ENCODE data around the gene KRTAP1-5. TPM values are rescaled to one million over a fixed set of nuclear protein-coding genes. Genes with fewer than 3 reads are reported as not detected.

Gene KRTAP1-5, protein sequence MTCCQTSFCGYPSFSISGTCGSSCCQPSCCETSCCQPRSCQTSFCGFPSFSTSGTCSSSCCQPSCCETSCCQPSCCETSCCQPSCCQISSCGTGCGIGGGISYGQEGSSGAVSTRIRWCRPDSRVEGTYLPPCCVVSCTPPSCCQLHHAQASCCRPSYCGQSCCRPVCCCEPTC
- not detected for total RNA-seq
- long read RNA-seq: 0 reads

GRCh38 chr17:41026715-41027471, at the start of gene KRTAP1-5:
TSS of gene KRTAP1-5 (minus strand) at chr17:41027208. CDS start at chr17:41027155, 53 bp downstream.
- no peaks in the 10 kb centered on the region for H3K4me1 ChIP-seq
- intact Hi-C loops (cut with DNase I): no loop called here
- no peaks in the 10 kb centered on the region for H3K27me3 ChIP-seq (ENCODE audit: low read depth)
- no peak within 1 kb of the TSS for H3K27ac ChIP-seq
- no peak for ATAC-seq
- DNase-seq: no peak
- H3K4me3 ChIP-seq: no peak within 1 kb of the TSS
- TF ChIP-seq, protein P1, sequence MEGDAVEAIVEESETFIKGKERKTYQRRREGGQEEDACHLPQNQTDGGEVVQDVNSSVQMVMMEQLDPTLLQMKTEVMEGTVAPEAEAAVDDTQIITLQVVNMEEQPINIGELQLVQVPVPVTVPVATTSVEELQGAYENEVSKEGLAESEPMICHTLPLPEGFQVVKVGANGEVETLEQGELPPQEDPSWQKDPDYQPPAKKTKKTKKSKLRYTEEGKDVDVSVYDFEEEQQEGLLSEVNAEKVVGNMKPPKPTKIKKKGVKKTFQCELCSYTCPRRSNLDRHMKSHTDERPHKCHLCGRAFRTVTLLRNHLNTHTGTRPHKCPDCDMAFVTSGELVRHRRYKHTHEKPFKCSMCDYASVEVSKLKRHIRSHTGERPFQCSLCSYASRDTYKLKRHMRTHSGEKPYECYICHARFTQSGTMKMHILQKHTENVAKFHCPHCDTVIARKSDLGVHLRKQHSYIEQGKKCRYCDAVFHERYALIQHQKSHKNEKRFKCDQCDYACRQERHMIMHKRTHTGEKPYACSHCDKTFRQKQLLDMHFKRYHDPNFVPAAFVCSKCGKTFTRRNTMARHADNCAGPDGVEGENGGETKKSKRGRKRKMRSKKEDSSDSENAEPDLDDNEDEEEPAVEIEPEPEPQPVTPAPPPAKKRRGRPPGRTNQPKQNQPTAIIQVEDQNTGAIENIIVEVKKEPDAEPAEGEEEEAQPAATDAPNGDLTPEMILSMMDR (IDR thresholded peaks at IDR 0.05): no peak
- no peaks in the 10 kb centered on the region for H3K9me3 ChIP-seq
- no peaks in the 10 kb centered on the region for H3K36me3 ChIP-seq

- TF ChIP-seq, protein P1 (IDR thresholded peaks at IDR 0.05): no peak
- intact Hi-C loops (cut with DNase I): no loop called here
- no peaks in the 10 kb centered on the region for H3K27me3 ChIP-seq (ENCODE audit: low read depth)
- H3K36me3 ChIP-seq: no peaks in the 10 kb centered on the region
- no peak overlapping the region for H3K4me3 ChIP-seq
- no peak overlapping the region for H3K27ac ChIP-seq
- ATAC-seq: no peak
- no peaks in the 10 kb centered on the region for H3K4me1 ChIP-seq
- H3K9me3 ChIP-seq: no peaks in the 10 kb centered on the region
- no peak for DNase-seq
These were observed 49.8 kb upstream of the KRTAP1-5 start for GRCh38 chr17:41076788-41077187.

GRCh38 chr17:41073676-41074075, 46.7 kb upstream of the KRTAP1-5 start:
- Histone ChIP-seq H3K27me3 (ENCODE audit: low read depth) (no peaks in the 10 kb centered on the region), H3K27ac (no peak overlapping the region), H3K9me3 (no peaks in the 10 kb centered on the region), H3K36me3 (no peaks in the 10 kb centered on the region), H3K4me1 (no peaks in the 10 kb centered on the region), H3K4me3 (no peak overlapping the region)
- TF ChIP-seq, protein P1 (IDR thresholded peaks at IDR 0.05): no peak
- intact Hi-C loops (cut with DNase I): no loop called here
- DNase-seq (no peak), ATAC-seq (no peak)

DNA sequence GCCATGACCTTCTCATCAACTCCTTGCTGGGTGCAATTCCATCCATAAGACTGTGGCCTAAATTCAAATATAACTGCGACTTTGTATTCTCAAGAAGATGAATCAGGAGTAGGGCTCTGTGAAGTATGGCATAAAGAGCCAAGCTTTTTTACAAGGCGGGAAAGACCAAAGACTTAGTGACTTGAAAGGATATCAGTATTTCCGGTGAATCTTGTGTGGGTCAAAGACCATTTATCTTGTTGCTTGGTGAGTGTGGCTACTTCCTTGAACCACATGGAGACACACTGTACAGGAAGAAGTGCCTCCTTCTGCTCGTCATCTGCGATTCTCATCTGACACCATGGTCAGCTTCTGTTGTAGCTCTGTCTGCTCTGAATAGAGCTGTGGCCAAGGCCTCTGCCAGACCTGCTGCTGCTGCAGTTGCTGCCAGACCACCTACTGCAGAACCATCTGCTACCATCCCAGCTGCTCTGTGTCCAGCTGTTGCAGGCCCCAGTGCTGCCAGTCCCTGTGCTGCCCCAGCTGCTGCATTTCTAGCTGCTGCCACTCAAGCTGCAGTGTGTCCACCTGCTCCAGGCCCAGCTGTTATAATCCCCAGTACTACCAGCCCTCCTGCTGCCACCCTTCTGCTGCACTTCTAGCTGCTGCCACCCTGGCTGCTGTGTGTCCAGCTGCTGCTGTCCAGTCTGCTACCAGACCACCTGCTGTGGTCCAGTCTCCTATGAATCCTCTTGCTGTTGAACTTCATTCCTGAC, 44.8 kb upstream of the KRTAP1-5 start:
- no peak overlapping the region for H3K4me3 ChIP-seq
- H3K9me3 ChIP-seq: no peaks in the 10 kb centered on the region
- intact Hi-C loops (cut with DNase I): no loop called here
- no peaks in the 10 kb centered on the region for H3K4me1 ChIP-seq
- no peak overlapping the region for H3K27ac ChIP-seq
- no peaks in the 10 kb centered on the region for H3K36me3 ChIP-seq
- DNase-seq (no peak), ATAC-seq (no peak)
- TF ChIP-seq, protein P1 (IDR thresholded peaks at IDR 0.05): no peak
- H3K27me3 ChIP-seq (ENCODE audit: low read depth): no peaks in the 10 kb centered on the region

DNA sequence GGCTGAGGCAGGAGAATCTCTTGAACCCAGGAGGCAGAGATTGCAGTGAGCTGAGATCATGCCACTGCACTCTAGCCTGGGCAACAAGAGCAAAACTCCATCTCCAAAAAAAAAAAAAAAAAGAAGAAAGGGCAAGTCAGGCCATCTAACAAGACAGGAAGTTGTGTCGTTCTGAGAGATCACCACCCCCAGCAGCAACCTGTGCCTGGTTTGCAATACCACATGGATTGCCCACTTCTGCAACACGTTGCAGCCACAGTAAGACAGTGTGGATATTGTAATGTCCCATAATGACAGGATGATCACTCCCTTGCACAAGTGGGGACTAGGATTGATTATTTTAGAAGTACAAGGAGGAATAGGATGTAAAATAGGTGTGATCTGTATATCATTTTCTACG, 42.0 kb upstream of the KRTAP1-5 start:
- no peak for ATAC-seq
- no peaks in the 10 kb centered on the region for H3K9me3 ChIP-seq
- H3K4me3 ChIP-seq: no peak overlapping the region
- no peaks in the 10 kb centered on the region for H3K27me3 ChIP-seq (ENCODE audit: low read depth)
- DNase-seq: no peak
- TF ChIP-seq, protein P1 (IDR thresholded peaks at IDR 0.05): no peak
- H3K27ac ChIP-seq: no peak overlapping the region
- intact Hi-C loops (cut with DNase I): no loop called here
- no peaks in the 10 kb centered on the region for H3K36me3 ChIP-seq
- H3K4me1 ChIP-seq: no peaks in the 10 kb centered on the region

Data from lower lobe of right lung (tissue), 2 donors.